ENCODE measurements around the gene RS1. TPM values are rescaled to one million over a fixed set of nuclear protein-coding genes. Genes with fewer than 3 reads are reported as not detected.

RS1 gene
- total and polyA plus RNA-seq, 2 donors (not counting 3 experiments of a cell fraction or from before 2014, with no cell fraction given): not detected

- no peaks in the 10 kb centered on the region for H3K36me3 ChIP-seq (ENCODE audit: control insufficient read depth in 2 of 2, extremely low read depth in 1 of 2, insufficient read depth in 2 of 2, low read length in 2 of 2)
- H3K27me3 ChIP-seq (ENCODE audit: control insufficient read depth in 2 of 2, insufficient read depth in 2 of 2, low read length in 2 of 2): no peaks in the 10 kb centered on the region
- H4K20me1 ChIP-seq (replicated peaks; ENCODE audit: control insufficient read depth, extremely low read depth, insufficient read depth, low read length): no peaks in the 10 kb centered on the region
- H3K79me2 ChIP-seq (ENCODE audit: control insufficient read depth, insufficient read depth, low read length): no peaks in the 10 kb centered on the region
- no peaks in the 10 kb centered on the region for H3K4me1 ChIP-seq (ENCODE audit: control insufficient read depth, extremely low read depth, insufficient read depth, low read length)
- no peak overlapping the region for H3K9ac ChIP-seq (replicated peaks; ENCODE audit: extremely low read depth, insufficient read depth, low read length)
- ChIA-PET POLR2A (no interaction called here), CTCF (no interaction called here)
- FAIRE-seq: no peak
- H3K27ac ChIP-seq (ENCODE audit: insufficient read depth, low read depth, low read length): no peak overlapping the region
- H3K9me1 ChIP-seq (replicated peaks; ENCODE audit: control insufficient read depth, extremely low read depth, insufficient read depth, low read length): no peaks in the 10 kb centered on the region
- dilution Hi-C loops (cut with MboI; ENCODE audit: extremely low pct_ligation_motif_present, low sequenced_read_pairs): no loop called here
- BruUV-seq (replicated peaks): no TSS peak
- H3K9me3 ChIP-seq (replicated peaks; ENCODE audit: control insufficient read depth, insufficient read depth, low read length): no peaks in the 10 kb centered on the region
- no peak overlapping the region for H2AFZ ChIP-seq (ENCODE audit: low read depth, low read length)
- H3K4me3 ChIP-seq (replicated peaks in 1 of 3; ENCODE audit: insufficient read depth in 1 of 3, low read depth in 1 of 3, low read length in 3 of 3): no peak overlapping the region
- no peak for TF ChIP-seq EZH2 (IDR thresholded peaks at IDR 0.05; ENCODE audit: borderline replicate concordance, low read depth, low read length, severe bottlenecking)
- intact Hi-C loops (cut with micrococcal nuclease): no loop called here
- no peak for DNase-seq (ENCODE audit: low read depth, low spot score)
- H3K4me2 ChIP-seq (ENCODE audit: insufficient read depth, low read length): no peak overlapping the region
Measured at GRCh38 chrX:18681996-18682395, 10.1 kb upstream of the RS1 start.

- Histone ChIP-seq H2AFZ (ENCODE audit: low read depth, low read length) (no peak overlapping the region), H3K4me2 (ENCODE audit: insufficient read depth, low read length) (no peak overlapping the region), H3K9me1 (replicated peaks; ENCODE audit: control insufficient read depth, extremely low read depth, insufficient read depth, low read length) (no peaks in the 10 kb centered on the region), H3K27me3 (ENCODE audit: control insufficient read depth in 2 of 2, insufficient read depth in 2 of 2, low read length in 2 of 2) (no peaks in the 10 kb centered on the region), H3K79me2 (ENCODE audit: control insufficient read depth, insufficient read depth, low read length) (no peaks in the 10 kb centered on the region), H3K4me1 (ENCODE audit: control insufficient read depth, extremely low read depth, insufficient read depth, low read length) (no peaks in the 10 kb centered on the region), H4K20me1 (replicated peaks; ENCODE audit: control insufficient read depth, extremely low read depth, insufficient read depth, low read length) (no peaks in the 10 kb centered on the region), H3K27ac (ENCODE audit: insufficient read depth, low read depth, low read length) (no peak overlapping the region), H3K9ac (replicated peaks; ENCODE audit: extremely low read depth, insufficient read depth, low read length) (no peak overlapping the region), H3K36me3 (ENCODE audit: control insufficient read depth in 2 of 2, extremely low read depth in 1 of 2, insufficient read depth in 2 of 2, low read length in 2 of 2) (no peaks in the 10 kb centered on the region), H3K4me3 (replicated peaks in 1 of 3; ENCODE audit: insufficient read depth in 1 of 3, low read depth in 1 of 3, low read length in 3 of 3) (no peak overlapping the region), H3K9me3 (replicated peaks; ENCODE audit: control insufficient read depth, insufficient read depth, low read length) (no peaks in the 10 kb centered on the region)
- ChIA-PET POLR2A (no interaction called here), CTCF (interaction anchor here (0.9 to 2.6 kb wide), 2 partner anchors 10 to 252 kb away, joined by 3 to 13 read pairs; partner anchors contain the start of gene CDKL5)
- FAIRE-seq: no peak
- BruUV-seq (replicated peaks): no TSS peak
- dilution Hi-C loops (cut with MboI; ENCODE audit: extremely low pct_ligation_motif_present, low sequenced_read_pairs): no loop called here
- DNase-seq (ENCODE audit: low read depth, low spot score): no peak
- TF ChIP-seq POLR2A (IDR thresholded peaks at IDR 0.05; ENCODE audit: low read depth, low read length) (no peak), GATA2 (IDR thresholded peaks at IDR 0.05; ENCODE audit: insufficient read depth, insufficient read length, low read depth, low read length) (no peak), MYC (IDR thresholded peaks at IDR 0.05; ENCODE audit: low read depth, low read length) (no peak), JUN (IDR thresholded peaks at IDR 0.05; ENCODE audit: borderline replicate concordance, insufficient read depth, insufficient read length, low read depth) (no peak), EZH2 (IDR thresholded peaks at IDR 0.05; ENCODE audit: borderline replicate concordance, low read depth, low read length, severe bottlenecking) (no peak), CTCF (IDR thresholded peaks at IDR 0.05; ENCODE audit: extremely low read depth in 1 of 2, insufficient read depth in 1 of 2, low read depth in 1 of 2, low read length in 2 of 2) (no peak), FOS (IDR thresholded peaks at IDR 0.05; ENCODE audit: borderline replicate concordance, insufficient read depth, low read length) (no peak), MAX (IDR thresholded peaks at IDR 0.05; ENCODE audit: insufficient read depth, insufficient read length) (no peak), POLR2AphosphoS5 (IDR thresholded peaks at IDR 0.05; ENCODE audit: insufficient read depth, low read depth, low read length) (no peak)
- intact Hi-C loops (cut with micrococcal nuclease): loop anchor here (5.0 to 10.0 kb wide), 3 partner anchors 210 to 657 kb away; partner anchors contain the start of gene PHKA2
Measured at GRCh38 chrX:18677161-18677869, 5.4 kb upstream of the RS1 start.

Data from endothelial cell of umbilical vein (primary cell).